Activated T-cell treated with anti-CD3 and anti-CD28 coated beads for 24 hours (primary cell): Measurements from ENCODE around the gene DEFB125.
"Not testable (repeated sequence)": the region's sequence is repeated elsewhere in the genome, so short reads cannot be mapped to it uniquely, and the experiment has no call there.

ENCODE experiments used
- DNase-seq: peaks from one replicate; pipeline ENCODE4 v3.0.0-alpha.2; 2020; ENCODE audit warnings: low read depth

The DEFB125 gene, protein sequence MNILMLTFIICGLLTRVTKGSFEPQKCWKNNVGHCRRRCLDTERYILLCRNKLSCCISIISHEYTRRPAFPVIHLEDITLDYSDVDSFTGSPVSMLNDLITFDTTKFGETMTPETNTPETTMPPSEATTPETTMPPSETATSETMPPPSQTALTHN

DNA sequence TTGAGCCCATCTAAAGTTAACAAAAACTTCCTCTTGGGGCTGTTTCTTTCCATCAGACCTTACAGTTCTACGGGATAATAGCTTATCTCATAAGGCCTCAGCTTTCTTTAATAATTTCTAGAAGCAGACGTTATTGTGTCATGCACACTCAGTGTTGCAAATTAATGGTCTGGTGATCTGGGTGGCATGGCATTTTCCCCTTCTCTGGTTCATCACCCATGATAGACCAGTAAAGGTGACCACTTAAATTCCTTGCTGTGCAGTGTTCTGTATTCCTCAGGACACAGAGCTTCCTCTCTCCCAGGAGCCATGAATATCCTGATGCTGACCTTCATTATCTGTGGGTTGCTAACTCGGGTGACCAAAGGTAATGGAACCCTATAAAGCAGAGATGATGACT lies at the start of gene DEFB125:
DEFB125 (plus strand) TSS at position 272 of the 400 bp plus-strand sequence; CDS start at position 310, 38 bp downstream.
- no peak for DNase-seq

DNA sequence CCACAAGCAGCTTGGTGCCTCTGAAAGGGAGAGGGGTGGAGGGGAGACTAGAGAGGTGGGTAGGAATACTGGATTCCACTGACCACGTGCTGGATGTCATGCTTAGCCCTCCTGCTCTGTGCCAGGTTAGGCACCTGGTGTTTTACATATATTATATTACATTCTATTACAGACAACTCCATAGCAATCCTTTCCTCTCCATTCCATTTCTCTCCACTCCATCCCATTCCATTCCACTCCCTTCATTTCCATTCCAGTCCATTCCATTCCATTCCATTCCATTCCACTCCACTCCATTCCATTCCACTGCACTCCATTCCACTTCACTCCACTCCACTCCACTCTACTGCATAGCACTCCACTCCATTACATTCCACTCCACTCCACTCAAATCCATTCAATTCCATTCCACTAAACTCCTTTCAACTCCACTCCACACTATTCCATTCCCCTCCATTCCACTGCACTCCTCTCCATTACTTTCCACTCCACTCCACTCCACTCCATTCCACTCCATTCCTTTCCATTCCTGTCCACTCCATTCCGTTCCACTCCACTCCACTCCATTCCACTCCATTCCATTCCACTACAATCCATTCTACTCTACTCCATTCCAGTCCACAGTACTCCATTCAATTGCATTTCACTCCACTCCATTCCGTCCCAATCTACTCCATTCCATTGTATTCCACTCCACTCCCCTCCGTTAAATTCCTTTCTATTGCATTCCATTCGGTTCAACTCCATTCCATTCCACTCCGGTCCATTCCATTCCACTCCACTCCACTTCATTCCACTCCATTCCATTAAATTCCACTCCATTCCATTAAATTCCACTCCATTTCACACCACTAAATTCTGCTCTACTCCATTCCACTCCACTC lies 27.2 kb upstream of the DEFB125 start:
- DNase-seq = no peak

DNA sequence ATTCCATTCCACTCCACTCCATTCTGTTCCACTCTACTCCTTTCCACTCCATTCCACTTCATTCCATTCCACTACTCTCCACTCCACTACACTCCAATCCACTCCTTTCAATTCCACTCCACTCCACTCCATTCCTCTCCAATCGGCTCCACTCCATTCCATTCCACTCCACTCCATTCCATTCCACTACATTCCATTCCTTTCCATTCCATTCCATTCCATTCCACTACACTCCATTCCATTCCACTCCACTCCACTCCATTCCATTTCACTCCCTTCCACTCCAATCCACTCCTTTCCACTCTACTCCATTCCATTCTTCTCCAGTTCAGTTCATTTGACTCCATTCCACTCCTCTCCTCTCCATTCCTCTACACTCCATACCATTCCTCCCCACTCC lies 26.2 kb upstream of the DEFB125 start:
- DNase-seq = no peak

DNA sequence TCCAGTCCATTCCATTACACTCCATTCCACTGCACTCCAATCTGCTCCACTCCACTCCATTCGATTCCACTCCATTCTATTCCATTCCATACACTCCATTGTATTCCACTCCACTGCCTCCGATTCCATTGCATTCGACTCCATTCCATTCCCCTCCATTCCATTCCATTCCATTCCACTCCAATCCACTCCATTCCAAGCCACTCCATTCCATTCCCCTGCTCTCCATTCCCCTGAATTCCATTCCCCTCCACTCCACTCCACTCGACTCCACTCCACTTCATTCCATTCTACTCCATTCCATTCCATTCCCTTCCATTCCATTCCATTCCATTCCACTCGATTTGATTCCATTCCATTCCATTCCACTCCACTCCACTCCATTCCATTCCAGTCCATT lies 25.7 kb upstream of the DEFB125 start:
- no peak for DNase-seq

DNA sequence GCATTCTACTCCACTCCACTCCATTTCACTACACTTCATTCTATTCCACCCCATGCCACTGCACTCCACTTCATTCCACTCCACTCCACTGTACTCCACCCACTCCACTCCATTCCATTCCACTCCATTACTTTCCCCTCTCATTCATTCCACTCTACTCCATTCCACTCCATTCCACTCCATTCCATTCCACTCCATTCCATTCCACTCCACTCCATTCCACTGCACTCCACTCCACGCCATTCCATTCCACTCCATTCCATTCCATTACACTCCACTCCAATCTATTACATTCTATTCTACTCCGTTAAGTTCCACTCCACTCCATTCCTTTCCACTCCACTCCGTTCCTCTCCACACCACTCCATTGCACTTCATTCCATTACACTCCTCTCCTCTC lies 25.0 kb upstream of the DEFB125 start:
- DNase-seq = no peak

DNA sequence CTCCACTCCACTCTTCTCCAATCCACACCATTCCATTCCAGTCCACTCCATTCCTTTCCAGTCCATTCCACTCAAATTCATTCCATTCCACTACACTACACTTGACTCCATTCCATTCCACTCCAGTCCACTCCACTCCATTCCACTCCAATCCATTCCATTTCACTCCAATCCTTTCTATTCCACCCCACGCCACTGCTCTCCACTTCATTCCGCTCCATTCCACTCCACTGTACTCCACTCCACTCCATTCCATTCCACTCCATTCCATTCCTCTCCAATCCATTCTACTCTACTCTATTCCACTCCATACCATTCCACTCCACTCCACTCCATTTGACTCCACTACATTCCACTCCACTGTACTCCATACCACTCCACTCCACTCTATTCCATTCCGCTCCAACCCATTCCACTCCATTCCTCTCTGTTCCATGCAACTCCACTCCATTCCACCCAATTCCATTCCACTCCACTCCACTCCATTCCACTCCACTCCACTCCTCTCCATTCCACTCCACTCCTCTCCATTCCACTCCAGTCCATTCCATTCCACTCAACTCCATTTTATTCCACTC lies 23.4 kb upstream of the DEFB125 start:
- no peak for DNase-seq

DNA sequence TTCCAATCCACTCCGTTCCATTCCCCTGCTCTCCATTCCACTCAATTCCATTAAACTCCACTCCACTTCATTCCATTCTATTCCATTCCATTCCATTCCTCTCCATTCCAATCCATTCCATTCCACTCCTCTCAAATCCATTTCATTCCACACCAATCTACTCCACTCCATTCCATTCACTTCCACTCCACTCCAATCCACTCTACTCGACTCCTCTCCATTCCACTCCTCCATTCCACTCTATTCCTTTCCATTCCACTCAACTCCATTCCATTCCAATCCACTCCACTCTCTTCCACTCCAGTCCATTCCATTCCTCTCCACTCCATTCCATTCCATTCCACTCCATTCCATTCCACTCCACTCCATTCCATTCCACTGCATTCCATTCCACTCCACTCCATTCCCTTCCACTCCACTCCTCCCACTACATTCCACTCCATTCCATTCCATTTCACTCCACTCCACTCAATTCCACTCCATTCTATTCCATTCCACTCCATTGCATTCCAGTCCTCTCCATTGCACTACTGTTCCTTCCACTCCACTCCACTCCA lies 22.6 kb upstream of the DEFB125 start:
- no peak for DNase-seq

DNA sequence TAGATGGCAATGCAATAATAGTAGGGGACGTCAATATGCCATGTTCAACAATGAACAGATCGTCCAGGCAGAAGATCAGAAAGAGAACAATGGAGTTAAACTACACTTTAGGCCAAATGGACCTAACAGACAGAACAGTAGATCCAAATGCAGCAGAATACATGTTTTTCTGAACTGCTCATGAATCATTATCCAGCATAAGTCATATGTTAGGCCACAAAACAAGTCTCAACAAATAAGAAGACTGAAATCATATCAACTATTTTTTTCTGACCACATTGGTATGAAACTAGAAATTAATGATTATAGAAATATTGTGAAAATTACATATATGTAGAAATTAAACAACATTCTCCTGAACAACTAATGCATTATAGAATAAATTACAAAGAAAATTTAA lies 10.2 kb upstream of the DEFB125 start:
- no peak for DNase-seq

DNA sequence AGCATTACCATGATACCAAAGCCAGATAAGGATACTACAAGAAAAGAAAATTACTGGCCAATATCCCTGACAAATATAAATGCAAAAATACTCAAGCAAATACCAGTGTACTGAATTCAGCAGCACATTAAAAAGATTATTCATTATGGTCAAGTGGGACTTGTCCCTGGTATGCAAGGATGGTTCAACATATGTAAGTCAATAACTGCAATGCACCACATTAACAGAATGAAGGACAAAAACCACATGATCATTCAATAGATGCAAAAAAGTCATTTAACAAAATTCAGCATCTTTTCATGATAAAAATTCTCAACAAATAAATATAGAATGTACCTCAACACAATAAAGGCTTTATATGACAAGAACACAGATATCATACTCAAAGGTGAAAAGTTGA lies 9.1 kb upstream of the DEFB125 start:
- no peak for DNase-seq

DNA sequence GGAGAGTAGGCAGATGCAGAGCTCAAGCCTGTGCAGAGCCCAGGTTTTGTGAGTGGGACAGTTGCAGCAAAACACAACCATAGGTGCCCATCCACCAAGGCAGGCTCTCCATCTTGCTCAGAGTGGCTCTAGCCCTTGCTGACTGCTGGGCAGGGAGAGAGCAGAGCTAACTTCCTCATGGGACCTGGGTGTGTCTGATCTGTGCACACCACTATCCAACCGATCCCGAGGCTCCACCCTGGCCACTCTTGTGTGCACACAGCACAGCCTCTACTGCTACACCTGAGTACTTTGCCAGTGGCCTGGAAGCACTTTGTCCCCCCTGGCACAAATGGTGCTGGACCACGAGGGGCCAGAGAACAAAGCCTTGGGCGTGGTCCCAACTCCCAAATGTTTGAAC lies 7.9 kb upstream of the DEFB125 start:
- DNase-seq = no peak

DNA sequence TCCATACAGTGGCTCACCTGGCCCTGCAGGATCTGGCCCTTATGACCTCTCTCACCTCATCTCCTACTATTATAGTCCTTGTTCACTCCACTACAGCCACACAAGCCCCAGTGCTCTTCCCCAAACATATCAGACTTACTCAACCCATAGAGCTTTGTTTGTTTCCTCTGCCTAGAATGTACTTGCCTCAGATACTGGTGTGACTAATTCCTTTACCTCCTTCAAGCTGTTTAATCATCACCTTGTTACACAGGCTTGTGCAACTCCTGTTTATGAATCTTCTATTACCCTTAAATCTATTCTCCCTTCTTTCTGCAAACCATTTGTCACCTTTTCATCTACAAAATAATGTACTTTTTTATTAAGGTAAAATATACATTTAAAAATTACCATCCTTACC lies 3.2 kb downstream of the DEFB125 start:
- DNase-seq = no peak

DNA sequence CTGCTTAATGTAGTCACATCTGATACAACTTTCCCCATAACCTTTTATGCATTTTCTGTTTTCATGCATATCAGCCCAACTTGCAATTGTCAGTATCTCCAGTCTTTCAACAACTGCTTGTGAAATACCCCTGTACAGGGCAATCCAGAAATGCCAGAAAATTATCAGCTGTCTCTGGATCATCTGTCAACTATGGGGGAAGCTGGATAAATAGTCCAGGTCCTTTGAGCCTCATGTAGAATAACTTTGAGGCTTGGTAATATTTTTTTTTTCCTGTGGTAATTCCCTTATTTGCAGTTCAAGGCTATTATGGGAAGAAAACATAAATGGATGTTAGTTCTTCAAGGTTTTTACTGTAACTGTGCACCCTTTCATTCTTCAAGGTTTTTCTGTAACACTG lies 6.2 kb downstream of the DEFB125 start:
- no peak for DNase-seq

DNA sequence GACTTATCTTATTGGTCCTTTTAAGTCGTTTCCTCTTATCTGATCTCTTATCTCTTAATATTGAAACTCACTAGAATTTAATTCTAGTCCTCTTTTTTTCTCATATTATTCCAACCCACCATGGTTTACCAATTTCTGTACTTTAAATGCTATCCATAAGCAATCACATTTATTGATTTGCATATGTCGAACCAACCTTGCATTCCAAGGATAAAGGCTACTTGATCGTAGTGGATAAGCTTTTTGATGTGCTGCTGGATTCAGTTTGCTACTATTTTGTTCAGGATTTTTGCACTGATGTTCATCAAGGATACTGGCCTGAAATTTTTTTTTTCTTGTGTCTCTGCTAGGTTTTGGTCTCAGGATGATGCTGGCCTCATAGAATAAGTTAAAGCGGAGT lies 7.7 kb downstream of the DEFB125 start:
- no peak for DNase-seq

DNA sequence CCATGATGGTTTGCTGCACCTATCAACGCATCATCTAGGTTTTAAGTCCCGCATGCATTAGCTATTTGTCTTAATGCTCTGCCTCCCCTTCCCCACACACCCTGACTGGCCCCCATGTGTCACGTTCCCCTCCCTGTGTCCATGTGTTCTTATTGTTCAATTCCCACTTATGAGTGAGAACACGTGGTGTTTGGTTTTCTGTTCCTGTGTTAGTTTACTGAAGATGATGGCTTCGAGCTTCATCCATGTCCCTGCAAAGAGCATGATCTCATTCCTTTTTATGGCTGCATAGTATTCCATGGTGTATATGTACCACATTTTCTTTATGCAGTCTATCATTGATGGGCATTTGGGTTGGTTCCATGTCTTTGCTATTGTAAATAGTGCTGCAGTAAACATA lies 10.2 kb downstream of the DEFB125 start:
- DNase-seq = not testable (repeated sequence)

DNA sequence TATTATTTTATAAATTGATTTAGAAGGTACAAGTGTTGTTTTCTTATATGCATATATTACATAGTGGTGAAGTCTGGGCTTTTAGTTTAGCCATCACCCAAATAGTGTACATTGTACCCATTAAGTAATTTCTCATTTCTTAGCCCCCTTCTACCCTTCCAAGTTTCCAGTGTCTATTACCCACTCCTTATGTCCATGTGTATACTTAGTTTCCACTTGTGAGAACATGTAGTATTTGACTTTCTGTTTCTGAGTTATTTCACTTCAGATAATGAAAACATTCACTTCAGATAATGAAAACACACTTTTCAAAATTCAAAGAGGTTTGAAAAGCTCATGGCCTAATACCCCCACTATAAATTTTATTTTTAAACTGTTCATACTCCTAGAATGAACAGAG lies 14.5 kb downstream of the DEFB125 start:
- no peak for DNase-seq

DNA sequence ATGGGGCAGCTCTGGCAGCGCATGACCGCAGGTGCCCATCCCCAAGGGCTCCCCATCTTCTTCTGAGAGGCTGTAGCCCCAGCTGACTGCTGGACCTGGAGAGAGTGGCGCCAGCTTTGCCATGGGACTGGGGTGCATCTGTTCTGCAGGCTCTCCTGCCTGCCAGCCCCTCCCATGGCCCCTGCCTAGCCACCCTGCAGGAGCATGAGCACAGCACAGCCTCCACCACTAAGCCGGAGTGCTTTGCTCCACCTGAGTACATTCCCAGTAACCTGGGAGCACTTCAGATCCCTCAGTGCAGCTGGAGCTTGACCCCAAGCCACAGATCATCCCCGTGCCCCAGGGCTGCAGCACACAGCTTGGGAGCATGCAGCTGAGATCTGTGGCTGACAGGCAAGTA lies 16.0 kb downstream of the DEFB125 start:
- no peak for DNase-seq

DNA sequence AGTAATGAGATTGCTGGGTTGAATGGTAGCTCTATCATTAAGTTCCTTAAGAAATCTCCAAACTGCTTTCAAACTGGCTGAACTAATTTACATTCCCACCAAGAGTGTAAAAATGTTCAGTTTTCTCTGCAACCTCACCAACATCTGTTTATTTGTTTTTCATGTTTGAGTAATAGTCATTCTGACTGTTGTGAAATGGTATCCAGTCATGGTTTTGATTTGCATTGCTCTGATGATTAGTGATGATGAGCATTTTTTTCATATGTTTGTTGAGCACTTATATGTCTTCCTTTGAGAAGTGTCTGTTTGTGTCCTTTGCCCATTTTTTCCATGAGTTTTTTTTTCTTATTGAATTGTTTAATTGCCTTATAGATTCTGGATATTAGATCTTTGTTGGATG lies 24.9 kb downstream of the DEFB125 start:
- no peak for DNase-seq

DNA sequence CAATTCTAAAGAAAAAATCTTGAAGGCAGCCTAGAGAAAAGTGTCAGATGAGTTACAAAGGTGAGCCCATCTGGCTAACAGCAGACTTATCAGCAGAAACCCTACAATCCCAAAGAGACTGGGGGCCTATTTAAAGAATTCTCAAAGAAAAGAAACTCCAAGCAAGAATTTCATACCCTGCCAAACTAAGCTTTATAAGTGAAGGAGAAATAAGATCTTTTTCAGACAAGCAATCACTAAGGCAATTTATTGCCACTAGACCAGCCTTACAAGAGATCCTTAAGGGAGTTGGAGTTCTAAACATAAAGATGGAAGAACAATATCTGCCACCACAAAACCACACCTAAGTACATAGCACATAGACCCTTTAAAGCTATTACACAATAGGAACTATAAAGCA lies 30.0 kb downstream of the DEFB125 start:
- no peak for DNase-seq

DNA sequence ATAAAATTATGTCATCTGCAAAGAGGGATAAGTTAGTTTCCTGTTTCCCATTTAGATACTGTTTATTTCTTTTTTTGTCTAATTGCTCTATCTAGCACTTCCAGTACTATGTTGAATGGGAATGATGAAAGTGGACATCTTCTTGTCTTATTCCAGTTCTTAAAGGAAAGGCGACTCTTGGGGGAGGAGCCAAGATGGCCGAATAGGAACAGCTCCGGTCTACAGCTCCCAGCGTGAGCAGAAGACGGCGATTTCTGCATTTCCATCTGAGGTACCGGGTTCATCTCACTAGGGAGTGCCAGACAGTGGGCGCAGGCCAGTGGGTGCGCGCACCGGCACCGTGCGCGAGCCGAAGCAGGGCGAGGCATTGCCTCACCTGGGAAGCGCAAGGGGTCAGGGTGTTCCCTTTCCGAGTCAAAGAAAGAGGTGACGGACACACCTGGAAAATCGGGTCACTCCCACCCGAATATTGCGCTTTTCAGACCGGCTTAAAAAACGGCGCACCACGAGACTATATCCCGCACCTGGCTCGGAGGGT lies 42.4 kb downstream of the DEFB125 start:
- not testable (repeated sequence) for DNase-seq

DNA sequence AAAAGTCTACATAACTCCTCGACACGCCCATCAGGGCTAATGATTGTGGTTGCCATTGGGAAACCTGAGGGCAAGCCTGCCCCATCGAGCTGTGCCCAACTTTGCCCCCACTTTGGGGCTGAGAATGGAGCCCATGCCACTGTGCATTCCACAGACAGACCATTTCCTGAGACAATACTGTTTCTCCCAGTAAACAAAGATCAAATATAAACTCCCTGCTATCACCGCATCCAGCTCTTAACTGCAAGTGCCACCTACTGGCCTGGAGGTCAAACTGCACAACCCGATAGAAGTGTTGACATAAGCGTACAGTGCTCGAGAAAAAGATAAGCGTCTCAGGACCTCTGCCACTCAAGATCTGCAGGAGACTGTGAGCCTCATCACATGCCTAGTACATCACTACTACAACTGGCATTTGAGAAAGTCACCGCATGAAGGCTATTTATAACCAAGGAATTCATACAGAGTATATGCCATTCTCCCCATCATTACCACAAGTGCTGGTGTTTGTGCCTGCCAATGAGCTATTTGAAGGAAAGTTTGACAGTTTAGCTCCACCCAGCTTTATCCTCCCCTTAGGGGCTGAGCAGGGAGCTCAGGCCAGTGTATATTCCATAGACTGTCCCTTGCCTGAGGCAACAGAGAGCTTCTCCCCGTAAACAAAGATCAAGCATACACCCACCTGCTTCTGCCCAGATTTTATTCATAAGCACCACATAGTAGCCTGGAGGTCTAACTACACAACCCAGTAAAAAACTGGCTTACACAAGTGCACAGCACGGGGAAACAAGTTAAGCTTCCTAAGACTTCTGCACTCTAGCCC lies 50.4 kb downstream of the DEFB125 start:
- DNase-seq = no peak

DNA sequence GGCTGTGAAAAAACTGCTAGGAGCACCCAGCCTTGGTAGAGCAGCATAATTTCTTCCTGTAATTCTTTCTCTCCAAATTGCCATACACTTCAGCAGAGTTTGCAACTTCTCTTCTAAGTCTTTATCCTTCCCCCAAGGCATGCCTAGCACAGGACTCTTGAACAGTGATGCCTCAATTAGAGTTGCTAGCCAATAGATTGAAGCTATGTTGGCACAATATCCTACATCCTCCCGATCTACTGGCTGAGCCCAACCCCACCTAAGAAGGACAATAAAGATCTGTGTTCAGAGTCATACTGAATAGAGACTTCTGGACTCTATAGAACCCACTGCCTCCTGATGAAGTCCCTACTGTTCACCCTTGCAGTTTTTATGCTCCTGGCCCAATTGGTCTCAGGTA lies 54.8 kb downstream of the DEFB125 start, which contains the start of gene DEFB126:
DEFB126 (plus strand) TSS at position 301 of the 400 bp plus-strand sequence; CDS start at position 340, 39 bp downstream.
- no peak for DNase-seq

DNA sequence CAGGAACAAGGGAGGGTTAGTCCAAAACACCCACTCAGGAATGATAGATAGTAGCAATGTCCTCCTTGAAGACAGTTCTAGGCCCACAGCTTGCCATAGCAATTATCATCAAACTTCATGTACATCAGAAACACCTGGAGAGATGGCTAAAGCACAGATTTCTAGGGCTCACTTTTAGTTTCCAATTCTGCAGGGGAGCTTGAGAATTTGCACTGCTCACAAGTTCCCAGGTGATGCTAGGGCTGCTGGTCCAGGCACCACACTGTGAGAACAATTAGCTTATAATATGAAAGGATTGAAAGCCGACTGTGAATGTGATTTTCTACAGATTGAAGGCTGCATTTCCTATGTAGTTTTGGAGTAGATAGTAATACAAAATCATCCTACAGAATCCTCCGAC lies 58.4 kb downstream of the DEFB125 start:
- no peak for DNase-seq
